CD4-positive, alpha-beta T cell treated with Interleukin-4 for 1 hour (primary cell): ENCODE data around the gene MRPS12.

Experiments
- DNase-seq, 2 donors: peaks; one replicate each; pipeline ENCODE4 v3.0.0-alpha.2; 2020 to 2022

The MRPS12 gene

DNA sequence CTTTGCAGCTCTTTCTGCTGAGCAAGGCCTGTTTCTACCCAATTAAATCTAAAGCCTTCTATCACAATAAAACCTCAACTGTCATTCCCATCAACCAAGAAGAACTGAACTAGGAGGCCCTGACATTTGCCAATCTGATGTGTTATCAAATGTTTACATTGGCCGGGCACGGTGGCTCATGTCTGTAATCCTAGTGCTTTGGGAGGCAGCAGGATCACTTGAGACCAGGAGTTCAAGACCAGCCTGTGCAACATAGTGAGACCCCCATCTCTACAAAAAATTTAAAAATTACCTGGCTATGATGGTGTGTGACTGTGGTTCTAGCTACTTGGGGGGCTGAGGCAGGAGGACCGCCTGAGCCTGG is 47.6 kb downstream of the MRPS12 start:
- DNase-seq = no peak

DNA sequence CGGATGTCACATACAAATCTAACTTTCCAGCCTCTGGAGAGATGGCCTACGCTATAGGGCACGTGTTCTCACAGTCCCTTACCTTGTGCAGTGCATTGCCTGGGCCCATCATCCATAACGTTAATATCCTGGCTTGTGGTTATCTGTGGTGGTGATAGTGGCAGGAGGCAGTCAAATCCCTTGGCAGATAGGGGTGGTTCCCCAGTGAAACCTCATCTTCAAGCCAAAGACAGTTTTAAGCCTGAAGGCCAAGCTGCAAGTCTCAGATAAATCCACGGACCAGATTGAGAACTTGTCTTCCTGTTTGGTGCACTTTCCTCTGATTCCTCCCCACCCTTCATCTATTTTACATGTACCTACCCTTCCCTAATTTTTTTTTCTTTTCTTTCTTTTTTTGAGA is 49.1 kb downstream of the MRPS12 start:
- DNase-seq = no peak

DNA sequence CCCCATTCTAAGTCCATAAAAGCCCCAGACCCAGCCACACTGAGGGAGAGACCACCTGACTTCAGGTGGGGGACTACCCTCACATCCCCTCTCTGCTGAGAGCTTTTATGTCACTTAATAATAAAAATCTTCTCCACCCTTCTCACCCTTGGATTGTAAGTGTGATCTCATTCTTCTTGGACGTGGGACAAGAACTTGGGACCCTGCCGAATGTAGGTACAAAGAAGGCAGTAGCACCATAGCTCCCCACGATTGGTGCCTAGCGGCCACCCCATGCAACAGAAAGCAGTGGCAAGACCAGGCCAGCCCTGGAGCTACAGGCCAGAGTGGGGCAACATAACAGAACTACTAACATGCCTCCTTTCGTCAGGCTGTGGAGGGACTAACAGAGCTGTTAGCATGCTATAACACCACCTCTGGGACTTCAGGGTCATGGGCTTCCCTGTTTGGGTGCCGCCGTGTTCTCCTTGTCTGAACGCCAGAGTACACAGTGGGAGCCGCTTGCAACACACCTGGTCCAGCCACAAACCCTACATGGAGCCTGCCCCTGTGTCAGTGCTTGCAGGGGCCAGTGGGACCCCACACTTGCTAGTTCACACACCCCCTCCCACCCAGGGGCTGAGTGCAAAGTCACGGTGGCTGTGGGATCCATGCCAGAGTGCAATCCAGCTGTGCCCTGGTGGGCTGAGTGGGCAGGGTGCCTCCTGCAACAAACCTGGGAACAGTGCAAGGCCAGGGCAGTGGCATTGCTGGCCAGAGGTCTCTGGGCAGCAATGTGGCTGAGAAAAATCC is 50.0 kb downstream of the MRPS12 start:
- no peak for DNase-seq
